ENCODE measurements around the gene RGS3. TPM values are rescaled to one million over a fixed set of nuclear protein-coding genes. Genes with fewer than 3 reads are reported as not detected.

The RGS3 gene
- total RNA-seq, 1 experiment from 2014 or later = 39.4 TPM

- Histone ChIP-seq H3K27me3 (ENCODE audit: insufficient read depth, low read length) (no peaks in the 10 kb centered on the region), H2AFZ (ENCODE audit: low read depth, low read length, poor library complexity, severe bottlenecking) (no peak overlapping the region), H3K36me3 (ENCODE audit: control insufficient read depth in 1 of 2, insufficient read depth in 2 of 2, low read length in 2 of 2) (peaks cover 0 to 8% of the 10 kb centered on the region in 2 experiments; a peak in 1 of 4 replicates), H3K4me2 (ENCODE audit: low read length) (no peak overlapping the region), H3K79me2 (ENCODE audit: insufficient read depth, low read length) (no peaks in the 10 kb centered on the region), H4K20me1 (ENCODE audit: insufficient read depth) (no peaks in the 10 kb centered on the region), H3K4me1 (ENCODE audit: control insufficient read depth in 1 of 2, insufficient read depth in 2 of 2, low read length in 2 of 2) (peaks cover 2 to 20% of the 10 kb centered on the region in 2 experiments; a peak in 2 of 4 replicates), H3K9me2 (ENCODE audit: insufficient read depth) (no peaks in the 10 kb centered on the region), H3K9ac (ENCODE audit: low read length) (no peak overlapping the region), H3K27ac (ENCODE audit: low read depth, low read length) (no peak overlapping the region), H3K9me3 (ENCODE audit: control insufficient read depth in 1 of 2, insufficient read depth in 1 of 2, low read depth in 1 of 2, low read length in 2 of 2) (no peaks in the 10 kb centered on the region), H3K4me3 (replicated peaks in 1 of 2; ENCODE audit: low read depth in 1 of 2, low read length in 2 of 2) (no peak overlapping the region)
- no TSS peak for BruUV-seq (replicated peaks)
- RAD21 ChIA-PET (ENCODE audit: low non-redundant PET in 1 of 2, low total read pairs in 2 of 2, uncharacterized antibody in 2 of 2, unreplicated experiment in 2 of 2) = no interaction called here
- ATAC-seq = no peak
- POLR2A ChIA-PET = no interaction called here
- DNase-seq (ENCODE audit: low read depth, low spot score) = no peak
- no peak for TF ChIP-seq RAD21 (IDR thresholded peaks at IDR 0.05; ENCODE audit: low read depth)
- TF ChIP-seq, protein P1, sequence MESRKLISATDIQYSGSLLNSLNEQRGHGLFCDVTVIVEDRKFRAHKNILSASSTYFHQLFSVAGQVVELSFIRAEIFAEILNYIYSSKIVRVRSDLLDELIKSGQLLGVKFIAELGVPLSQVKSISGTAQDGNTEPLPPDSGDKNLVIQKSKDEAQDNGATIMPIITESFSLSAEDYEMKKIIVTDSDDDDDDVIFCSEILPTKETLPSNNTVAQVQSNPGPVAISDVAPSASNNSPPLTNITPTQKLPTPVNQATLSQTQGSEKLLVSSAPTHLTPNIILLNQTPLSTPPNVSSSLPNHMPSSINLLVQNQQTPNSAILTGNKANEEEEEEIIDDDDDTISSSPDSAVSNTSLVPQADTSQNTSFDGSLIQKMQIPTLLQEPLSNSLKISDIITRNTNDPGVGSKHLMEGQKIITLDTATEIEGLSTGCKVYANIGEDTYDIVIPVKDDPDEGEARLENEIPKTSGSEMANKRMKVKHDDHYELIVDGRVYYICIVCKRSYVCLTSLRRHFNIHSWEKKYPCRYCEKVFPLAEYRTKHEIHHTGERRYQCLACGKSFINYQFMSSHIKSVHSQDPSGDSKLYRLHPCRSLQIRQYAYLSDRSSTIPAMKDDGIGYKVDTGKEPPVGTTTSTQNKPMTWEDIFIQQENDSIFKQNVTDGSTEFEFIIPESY (IDR thresholded peaks at IDR 0.05; ENCODE audit: extremely low read depth, insufficient replicate concordance, low read length) = no peak
- no peak for TF ChIP-seq POLR2AphosphoS5 (IDR thresholded peaks at IDR 0.05; ENCODE audit: low read depth, low read length)
- no peak for TF ChIP-seq CBX3 (IDR thresholded peaks at IDR 0.05; ENCODE audit: low read depth)
- no peak for TF ChIP-seq TCF7L2 (IDR thresholded peaks at IDR 0.05; ENCODE audit: borderline replicate concordance, extremely low read depth, insufficient read depth, insufficient read length)
- TF ChIP-seq SIN3A (IDR thresholded peaks at IDR 0.05; ENCODE audit: low read depth) = no peak
- no peak for TF ChIP-seq CEBPB (IDR thresholded peaks at IDR 0.05; ENCODE audit: low read depth)
- no peak for TF ChIP-seq SRF (IDR thresholded peaks at IDR 0.05; ENCODE audit: low read depth)
- TF ChIP-seq EZH2 (IDR thresholded peaks at IDR 0.05) = no peak
- no peak for TF ChIP-seq ATF3 (IDR thresholded peaks at IDR 0.05)
- no peak for TF ChIP-seq EZH2phosphoT487 (IDR thresholded peaks at IDR 0.05; ENCODE audit: borderline replicate concordance)
- TF ChIP-seq, protein P2, sequence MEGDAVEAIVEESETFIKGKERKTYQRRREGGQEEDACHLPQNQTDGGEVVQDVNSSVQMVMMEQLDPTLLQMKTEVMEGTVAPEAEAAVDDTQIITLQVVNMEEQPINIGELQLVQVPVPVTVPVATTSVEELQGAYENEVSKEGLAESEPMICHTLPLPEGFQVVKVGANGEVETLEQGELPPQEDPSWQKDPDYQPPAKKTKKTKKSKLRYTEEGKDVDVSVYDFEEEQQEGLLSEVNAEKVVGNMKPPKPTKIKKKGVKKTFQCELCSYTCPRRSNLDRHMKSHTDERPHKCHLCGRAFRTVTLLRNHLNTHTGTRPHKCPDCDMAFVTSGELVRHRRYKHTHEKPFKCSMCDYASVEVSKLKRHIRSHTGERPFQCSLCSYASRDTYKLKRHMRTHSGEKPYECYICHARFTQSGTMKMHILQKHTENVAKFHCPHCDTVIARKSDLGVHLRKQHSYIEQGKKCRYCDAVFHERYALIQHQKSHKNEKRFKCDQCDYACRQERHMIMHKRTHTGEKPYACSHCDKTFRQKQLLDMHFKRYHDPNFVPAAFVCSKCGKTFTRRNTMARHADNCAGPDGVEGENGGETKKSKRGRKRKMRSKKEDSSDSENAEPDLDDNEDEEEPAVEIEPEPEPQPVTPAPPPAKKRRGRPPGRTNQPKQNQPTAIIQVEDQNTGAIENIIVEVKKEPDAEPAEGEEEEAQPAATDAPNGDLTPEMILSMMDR (IDR thresholded peaks at IDR 0.05 in 2 of 3, conservative IDR thresholded peaks at IDR 0.05 in 1 of 3; ENCODE audit: borderline replicate concordance in 1 of 3, insufficient read depth in 1 of 3, low read depth in 2 of 3, low read length in 2 of 3) = no peak
- no peak for TF ChIP-seq SP1 (IDR thresholded peaks at IDR 0.05; ENCODE audit: low read depth)
- TF ChIP-seq POLR2A (IDR thresholded peaks at IDR 0.05; ENCODE audit: borderline replicate concordance, extremely low read depth, insufficient read depth, insufficient read length) = no peak
- intact Hi-C loops (cut with micrococcal nuclease) = no loop called here
- CTCF ChIA-PET = no interaction called here
Observed at GRCh38 chr9:113543982-113544303, 80.4 kb downstream of the RGS3 start.
